Thyroid gland (tissue), 4 donors: ENCODE data around the gene IL17D.

Source experiments
- POLR2A ChIP-seq, 2 donors: fragments of 450-650 bp; IDR thresholded peaks; one replicate each; pipeline ENCODE4 v1.6.1; 2017; ENCODE audit warnings: antibody characterized with exemption in 2 of 2, mild to moderate bottlenecking in 2 of 2, moderate library complexity in 1 of 2
- TF ChIP-seq, protein P1 (sequence below), 6 experiments: fragments of 200-600 bp in 3 of 6; fragments of 450-650 bp in 3 of 6; sonication (generic) in 3 of 6; IDR thresholded peaks; one replicate each; pipeline ENCODE4 v1.5.1; 2016 to 2019; ENCODE audit warnings: antibody characterized with exemption in 6 of 6, mild to moderate bottlenecking in 2 of 6, inconsistent platforms in 1 of 6, moderate library complexity in 1 of 6

DNA sequence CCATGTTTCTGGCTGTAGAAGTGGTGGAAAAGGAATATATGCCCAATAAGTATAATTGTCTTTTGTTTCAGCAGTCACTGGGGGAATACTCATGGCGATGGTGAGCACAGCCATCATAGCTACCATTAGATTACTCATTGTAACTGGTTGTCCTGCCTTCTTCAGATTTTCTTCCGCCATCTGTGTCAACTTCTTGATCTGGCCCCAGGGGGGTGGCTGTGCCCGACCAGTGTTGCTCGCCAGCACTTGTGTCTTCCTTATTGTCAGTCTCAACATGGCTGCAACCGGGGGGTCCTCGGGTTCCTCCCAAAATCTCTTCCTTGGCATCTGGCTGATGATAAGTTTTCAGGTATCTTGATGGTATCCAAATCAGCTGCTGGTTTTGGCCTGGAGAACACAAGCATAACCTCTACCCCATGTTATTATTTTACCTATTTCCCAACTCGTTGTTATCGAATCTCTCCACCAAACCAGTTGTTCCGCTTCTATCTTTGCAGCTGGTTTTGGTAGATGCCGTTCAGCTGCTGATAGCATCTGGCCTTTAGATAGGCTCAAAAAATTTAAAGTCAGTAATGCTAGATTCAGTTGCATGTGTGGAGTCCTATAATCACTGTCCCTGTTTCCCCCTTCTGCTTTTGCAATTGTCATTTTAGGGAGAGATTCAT is 23.0 kb upstream of the IL17D start:
- TF ChIP-seq, protein P1, sequence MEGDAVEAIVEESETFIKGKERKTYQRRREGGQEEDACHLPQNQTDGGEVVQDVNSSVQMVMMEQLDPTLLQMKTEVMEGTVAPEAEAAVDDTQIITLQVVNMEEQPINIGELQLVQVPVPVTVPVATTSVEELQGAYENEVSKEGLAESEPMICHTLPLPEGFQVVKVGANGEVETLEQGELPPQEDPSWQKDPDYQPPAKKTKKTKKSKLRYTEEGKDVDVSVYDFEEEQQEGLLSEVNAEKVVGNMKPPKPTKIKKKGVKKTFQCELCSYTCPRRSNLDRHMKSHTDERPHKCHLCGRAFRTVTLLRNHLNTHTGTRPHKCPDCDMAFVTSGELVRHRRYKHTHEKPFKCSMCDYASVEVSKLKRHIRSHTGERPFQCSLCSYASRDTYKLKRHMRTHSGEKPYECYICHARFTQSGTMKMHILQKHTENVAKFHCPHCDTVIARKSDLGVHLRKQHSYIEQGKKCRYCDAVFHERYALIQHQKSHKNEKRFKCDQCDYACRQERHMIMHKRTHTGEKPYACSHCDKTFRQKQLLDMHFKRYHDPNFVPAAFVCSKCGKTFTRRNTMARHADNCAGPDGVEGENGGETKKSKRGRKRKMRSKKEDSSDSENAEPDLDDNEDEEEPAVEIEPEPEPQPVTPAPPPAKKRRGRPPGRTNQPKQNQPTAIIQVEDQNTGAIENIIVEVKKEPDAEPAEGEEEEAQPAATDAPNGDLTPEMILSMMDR (IDR thresholded peaks at IDR 0.05): no peak
- TF ChIP-seq POLR2A (IDR thresholded peaks at IDR 0.05): no peak
